ENCODE measurements around the gene RAB3GAP2. TPM values are rescaled to one million over a fixed set of nuclear protein-coding genes. Genes with fewer than 3 reads are reported as not detected.
"Not testable (repeated sequence)": the region's sequence is repeated elsewhere in the genome, so short reads cannot be mapped to it uniquely, and the experiment has no call there.

Gene RAB3GAP2
- total and polyA plus RNA-seq, 12 donors, result 8.0 to 45.0 (median 30.0) TPM

- TF ChIP-seq CTCF (IDR thresholded peaks at IDR 0.05), result no peak
- TF ChIP-seq POLR2A (IDR thresholded peaks at IDR 0.05), result no peak
- WGBS, 4 donors, result 95 to 98% (median 97%) methylated on average over 3 of the region's 3 CpGs
- no peak for DNase-seq
- no peak overlapping the region for H3K4me3 ChIP-seq
- no peak overlapping the region for H3K27ac ChIP-seq
- H3K36me3 ChIP-seq (replicated peaks in 1 of 2), result peaks cover 0 to 31% of the 10 kb centered on the region in 2 donors
- H3K27me3 ChIP-seq, result no peaks in the 10 kb centered on the region
- no peaks in the 10 kb centered on the region for H3K9me3 ChIP-seq (replicated peaks in 1 of 3)
- H3K4me1 ChIP-seq (replicated peaks in 1 of 2), result no peaks in the 10 kb centered on the region
- intact Hi-C loops (cut with DNase I), result loop anchor here in 1 of 2 donors (10.0 kb wide), 1 partner anchor 54 kb away; no protein-coding TSS in a partner anchor
Measured at GRCh38 chr1:220159041-220159440, 113.2 kb downstream of the RAB3GAP2 start.

GRCh38 chr1:220158530-220158929 lies 113.7 kb downstream of the RAB3GAP2 start:
- intact Hi-C loops (cut with DNase I), result loop anchor here in 1 of 2 donors (10.0 kb wide), 1 partner anchor 54 kb away; no protein-coding TSS in a partner anchor
- DNase-seq; H3K27me3 ChIP-seq; H3K27ac ChIP-seq; H3K4me1 ChIP-seq (replicated peaks in 1 of 2); H3K4me3 ChIP-seq; H3K9me3 ChIP-seq (replicated peaks in 1 of 3): not testable (repeated sequence)
- H3K36me3 ChIP-seq (replicated peaks in 1 of 2), result peaks cover 0 to 35% of the 10 kb centered on the region in 2 donors
- WGBS, 4 donors, result 96 to 99% (median 99%) methylated on average over 7 of the region's 7 CpGs

- no peaks in the 10 kb centered on the region for H3K9me3 ChIP-seq (replicated peaks in 1 of 3)
- WGBS, 4 donors, result 53 to 79% (median 74%) methylated on average over 2 of the region's 2 CpGs
- no peak overlapping the region for H3K4me3 ChIP-seq
- peaks cover 0 to 43% of the 10 kb centered on the region in 2 donors for H3K36me3 ChIP-seq (replicated peaks in 1 of 2)
- no peaks in the 10 kb centered on the region for H3K4me1 ChIP-seq (replicated peaks in 1 of 2)
- no peak overlapping the region for H3K27ac ChIP-seq
- intact Hi-C loops (cut with DNase I), result loop anchor here in 1 of 2 donors (10.0 kb wide), 1 partner anchor 53 kb away; no protein-coding TSS in a partner anchor
- H3K27me3 ChIP-seq, result no peaks in the 10 kb centered on the region
- DNase-seq, result no peak
- TF ChIP-seq POLR2A (IDR thresholded peaks at IDR 0.05) (no peak), CTCF (IDR thresholded peaks at IDR 0.05) (no peak)
Measured at GRCh38 chr1:220157738-220158137, 114.5 kb downstream of the RAB3GAP2 start.

GRCh38 chr1:220156620-220157146 lies 115.6 kb downstream of the RAB3GAP2 start:
- intact Hi-C loops (cut with DNase I), result loop anchor here in 1 of 2 donors (10.0 kb wide), 1 partner anchor 52 kb away; no protein-coding TSS in a partner anchor
- WGBS, 4 donors, result 94 to 97% (median 96%) methylated on average over 4 of the region's 4 CpGs
- DNase-seq, result no peak
- Histone ChIP-seq H3K27ac (no peak overlapping the region), H3K36me3 (replicated peaks in 1 of 2) (peaks cover 0 to 51% of the 10 kb centered on the region in 2 donors), H3K4me3 (no peak overlapping the region), H3K27me3 (no peaks in the 10 kb centered on the region), H3K9me3 (replicated peaks in 1 of 3) (no peaks in the 10 kb centered on the region), H3K4me1 (replicated peaks in 1 of 2) (no peaks in the 10 kb centered on the region)
- TF ChIP-seq CTCF (IDR thresholded peaks at IDR 0.05), result no peak
- TF ChIP-seq POLR2A (IDR thresholded peaks at IDR 0.05), result no peak

GRCh38 chr1:220153147-220153546 lies 119.1 kb downstream of the RAB3GAP2 start:
- Histone ChIP-seq H3K4me3 (no peak overlapping the region), H3K27me3 (no peaks in the 10 kb centered on the region), H3K9me3 (replicated peaks in 1 of 3) (no peaks in the 10 kb centered on the region), H3K4me1 (replicated peaks in 1 of 2) (peaks cover 0 to 5% of the 10 kb centered on the region in 2 donors), H3K36me3 (replicated peaks in 1 of 2) (peaks cover 0 to 51% of the 10 kb centered on the region in 2 donors), H3K27ac (no peak overlapping the region)
- DNase-seq, result no peak
- intact Hi-C loops (cut with DNase I), result loop anchor here in 1 of 2 donors (10.0 kb wide), 1 partner anchor 48 kb away; no protein-coding TSS in a partner anchor
- TF ChIP-seq CTCF (IDR thresholded peaks at IDR 0.05) (no peak), POLR2A (IDR thresholded peaks at IDR 0.05) (no peak)
